HG03469 (cell line): ENCODE results near the gene MYBPC3.
A peak's percentile ranks its signal among the peaks of the same experiment; 100 is the strongest.
"Not testable (repeated sequence)": the region's sequence is repeated elsewhere in the genome, so short reads cannot be mapped to it uniquely, and the experiment has no call there.

Source experiments
- ATAC-seq: cut with Tn5 transposase; IDR thresholded peaks from one replicate; pipeline ENCODE4 v1.9.1; 2021; ENCODE audit warnings: mild to moderate bottlenecking, moderate library complexity, moderate number of reproducible peaks; ENCODE audit not compliant: unreplicated experiment

Gene MYBPC3

DNA sequence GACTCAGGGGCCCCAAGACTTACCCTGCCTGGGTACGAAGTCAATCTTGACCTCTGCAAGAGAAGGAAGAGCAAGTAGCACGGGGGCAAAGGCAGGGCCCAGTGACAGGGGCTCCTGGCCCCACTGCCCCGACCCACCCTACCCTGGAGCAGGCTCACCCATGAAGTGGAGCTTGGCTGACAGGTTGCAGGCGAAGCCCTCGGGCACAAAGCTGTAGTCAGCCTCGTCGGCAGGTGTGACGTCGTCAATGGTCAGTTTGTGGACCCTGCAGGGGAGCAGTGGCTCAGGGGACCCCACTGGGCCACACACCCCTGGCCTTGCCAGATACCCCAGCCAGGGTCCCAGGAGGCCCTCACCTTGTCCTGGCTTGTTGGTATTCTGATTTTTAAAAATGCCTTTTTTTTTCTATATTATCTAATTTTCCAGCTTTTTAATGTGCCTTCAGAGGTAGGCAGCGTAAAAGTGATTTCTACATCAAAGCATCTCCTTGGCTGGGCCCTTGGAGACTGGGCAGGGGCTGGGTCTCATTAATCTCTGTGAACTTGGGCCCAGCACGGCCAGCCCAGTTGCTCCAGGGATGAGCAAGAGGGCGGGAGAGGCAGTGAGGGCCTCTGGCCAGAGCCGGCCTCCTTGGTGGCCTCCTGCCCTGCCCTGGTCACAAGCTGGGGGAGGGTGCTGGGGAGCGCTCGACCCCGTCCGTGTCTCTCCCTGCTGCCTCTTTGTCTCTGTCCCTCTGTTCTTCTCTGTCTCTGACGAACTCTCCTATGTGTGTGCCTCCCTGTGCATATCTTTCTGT is 11.3 kb downstream of the MYBPC3 start:
- ATAC-seq: no peak

DNA sequence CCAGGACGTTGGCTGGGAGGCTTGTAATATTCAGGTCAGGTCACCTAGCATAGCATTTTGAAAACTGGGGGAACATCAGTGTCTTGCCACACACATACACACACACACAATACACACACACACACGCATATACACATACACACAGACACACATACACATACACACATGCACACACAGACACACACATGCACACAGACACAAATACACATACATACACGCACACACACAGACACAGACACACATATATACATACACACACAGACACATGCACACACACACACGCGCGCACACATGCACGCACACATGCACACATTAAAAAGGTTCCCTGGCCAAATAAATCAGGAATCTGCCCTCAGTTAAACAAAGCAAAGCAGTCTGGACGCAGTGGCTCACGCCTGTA is 12.5 kb downstream of the MYBPC3 start:
- ATAC-seq: no peak

DNA sequence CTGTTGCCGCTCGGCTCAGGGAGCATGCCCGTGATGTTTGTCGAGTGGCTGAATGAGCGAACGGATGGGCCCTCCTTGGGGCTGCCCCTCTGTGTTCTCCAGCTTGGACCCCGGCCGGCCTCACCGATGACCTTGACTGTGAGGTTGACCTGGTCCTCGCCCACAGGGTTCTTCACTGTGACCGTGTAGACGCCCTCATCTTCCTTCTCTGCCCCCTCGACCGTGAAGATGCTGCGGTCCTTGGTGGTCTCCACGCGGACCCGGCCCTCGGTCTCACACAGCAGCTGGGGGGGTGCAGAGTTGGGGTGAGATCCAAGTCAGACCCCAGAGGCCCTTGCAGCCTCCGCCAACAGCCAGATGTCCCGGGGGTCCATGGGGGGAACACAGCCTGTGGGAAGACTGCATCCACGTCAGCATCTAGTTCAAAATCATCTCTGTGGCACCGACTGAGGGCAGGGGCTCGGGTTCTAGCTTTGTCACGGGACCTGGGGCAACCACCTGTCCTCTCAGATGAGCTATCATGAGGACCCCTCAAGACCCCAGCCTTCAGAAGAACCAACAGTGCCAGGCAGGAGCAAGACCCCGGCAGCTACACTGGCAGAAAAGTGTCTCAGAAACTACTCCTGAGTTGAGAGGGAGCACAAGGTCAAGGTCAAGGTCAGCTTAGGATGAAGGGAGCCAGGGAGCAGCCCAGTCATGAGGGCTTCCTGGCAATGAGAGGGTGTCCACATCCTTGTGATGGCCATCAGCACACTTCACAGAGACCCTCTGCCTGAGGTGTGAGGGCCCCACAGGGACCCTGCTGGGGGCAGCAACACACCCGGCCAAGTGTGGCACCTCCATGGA is 13.9 kb downstream of the MYBPC3 start:
- ATAC-seq: no peak

DNA sequence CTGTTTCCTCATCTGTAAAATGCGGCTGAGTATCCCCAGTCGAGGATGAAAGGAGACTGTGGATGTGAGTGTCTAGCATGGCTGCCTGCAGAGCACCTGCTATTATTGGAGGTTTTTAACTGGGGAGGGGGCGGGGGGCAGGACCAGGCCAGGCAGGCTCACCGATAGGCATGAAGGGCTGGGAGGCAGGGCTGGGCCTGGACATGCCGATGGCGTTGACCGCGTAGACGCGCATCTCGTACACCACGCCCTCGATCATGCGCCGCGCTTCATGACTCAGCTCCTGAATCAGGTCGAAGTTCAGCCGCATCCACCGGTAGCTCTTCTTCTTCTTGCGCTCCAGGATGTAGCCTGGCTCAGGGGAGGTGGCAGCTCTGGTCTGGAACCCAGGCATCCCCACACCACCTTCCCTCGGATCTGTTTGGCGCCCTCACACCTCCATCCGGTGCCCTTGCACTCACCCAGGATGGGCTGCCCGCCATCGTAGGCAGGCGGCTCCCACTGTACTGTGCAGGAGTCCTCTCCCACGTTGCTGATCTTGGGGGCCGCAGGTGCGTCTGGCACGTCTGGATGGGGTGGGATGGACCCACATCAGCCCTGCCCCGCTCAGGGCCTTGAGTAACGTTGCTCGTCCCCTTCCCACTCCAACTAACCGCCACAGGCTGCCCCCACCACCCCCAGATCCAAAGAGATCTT is 15.1 kb downstream of the MYBPC3 start:
- ATAC-seq: no peak

DNA sequence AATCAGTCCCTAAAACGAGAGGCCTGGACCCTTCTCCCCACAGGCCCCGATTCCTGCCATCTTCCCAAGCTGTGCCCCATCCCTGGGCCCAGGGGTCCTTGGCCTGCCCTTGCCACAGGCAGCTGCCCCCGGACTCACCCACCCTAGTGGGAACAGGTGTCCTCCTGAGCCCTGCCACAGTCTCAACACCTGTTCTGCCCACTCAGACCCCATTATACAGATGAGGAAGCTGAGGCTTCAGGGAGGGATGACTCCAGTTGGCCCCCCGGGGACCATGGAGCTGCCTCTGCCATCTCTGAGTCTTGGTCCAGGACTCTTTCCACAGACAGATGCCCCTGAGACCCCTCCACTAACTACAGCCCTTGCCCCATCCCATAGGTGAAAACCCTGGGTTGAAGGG is 15.9 kb downstream of the MYBPC3 start:
- no peak for ATAC-seq

DNA sequence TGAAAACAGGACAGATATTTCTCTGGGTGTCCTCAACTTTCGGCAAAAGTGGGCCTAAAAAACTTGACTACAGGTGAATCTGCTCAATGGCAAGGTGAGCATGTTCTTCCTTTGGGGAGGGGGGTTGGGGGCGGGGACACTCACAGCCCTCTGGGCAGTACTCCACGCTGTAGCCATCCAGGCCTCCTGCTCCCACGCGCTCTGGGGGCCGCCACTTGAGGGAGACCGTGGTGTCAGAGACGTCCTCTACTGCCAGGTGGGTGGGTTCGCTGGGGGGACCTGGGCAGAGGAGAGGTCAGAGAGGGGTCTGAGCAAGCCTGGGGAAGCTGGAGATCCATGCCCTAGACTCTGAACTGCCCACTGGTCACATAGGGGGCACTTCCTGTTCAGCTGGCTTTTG is 16.8 kb downstream of the MYBPC3 start:
- ATAC-seq: no peak

DNA sequence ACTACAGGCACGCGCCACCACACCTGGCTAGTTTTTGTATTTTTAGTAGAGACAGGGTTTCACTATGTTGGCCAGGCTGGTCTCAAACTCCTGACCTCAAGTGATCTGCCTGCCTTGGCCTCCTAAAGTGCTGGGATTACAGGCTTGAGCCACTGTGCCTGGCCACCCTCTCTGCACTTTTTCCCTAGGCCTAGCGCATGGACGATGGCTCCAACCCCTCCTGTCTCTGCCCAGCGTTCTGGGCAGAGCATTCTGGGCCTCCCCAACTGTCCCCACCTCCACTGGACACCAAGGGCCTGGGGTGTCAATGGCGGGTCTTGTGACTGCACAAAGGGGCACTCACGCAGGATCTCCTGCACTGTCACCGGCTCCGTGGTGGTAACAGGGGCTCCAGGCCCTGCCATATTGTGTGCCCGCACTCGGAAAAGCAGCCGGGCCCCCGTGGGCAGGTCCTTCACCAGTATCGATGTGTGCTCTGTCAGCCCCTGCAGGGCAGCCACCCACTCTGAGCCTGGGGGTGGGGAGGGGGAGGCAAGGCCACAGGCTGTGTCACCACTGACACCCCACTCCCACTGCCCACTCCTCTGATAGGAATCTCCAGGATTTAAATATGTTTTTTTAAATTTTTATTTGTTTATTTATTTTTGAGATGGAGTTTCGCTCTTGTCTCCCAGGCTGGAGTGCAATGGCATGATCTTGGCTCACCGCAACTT is 17.6 kb downstream of the MYBPC3 start:
- ATAC-seq: not testable (repeated sequence)

DNA sequence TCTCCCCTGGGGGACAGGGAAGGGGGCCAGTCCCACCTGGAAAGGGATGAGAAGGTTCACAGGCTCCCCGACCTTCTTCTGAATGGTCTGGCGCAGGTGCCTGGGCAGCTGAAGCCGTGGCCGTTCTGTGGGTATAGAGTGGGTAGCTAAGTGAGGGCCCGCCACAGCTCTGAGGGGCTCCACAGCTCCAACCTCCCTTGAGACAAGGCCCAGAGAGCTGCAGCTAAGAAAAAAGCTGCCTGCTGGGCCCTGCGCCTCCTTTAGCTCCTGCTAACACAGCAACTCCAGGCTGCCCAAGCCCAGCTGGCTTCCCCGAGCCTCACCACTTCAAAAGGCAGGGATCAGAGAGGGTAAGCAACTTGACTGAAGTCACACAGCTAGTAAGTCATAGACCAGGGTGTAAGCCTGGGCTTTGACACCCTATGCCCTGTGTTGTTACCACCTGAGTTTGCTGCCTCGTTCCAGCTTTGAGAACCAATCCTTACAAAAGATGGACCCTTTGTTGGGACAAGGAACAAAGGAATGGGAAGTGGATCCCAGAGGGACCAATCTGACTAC is 18.5 kb downstream of the MYBPC3 start:
- no peak for ATAC-seq

DNA sequence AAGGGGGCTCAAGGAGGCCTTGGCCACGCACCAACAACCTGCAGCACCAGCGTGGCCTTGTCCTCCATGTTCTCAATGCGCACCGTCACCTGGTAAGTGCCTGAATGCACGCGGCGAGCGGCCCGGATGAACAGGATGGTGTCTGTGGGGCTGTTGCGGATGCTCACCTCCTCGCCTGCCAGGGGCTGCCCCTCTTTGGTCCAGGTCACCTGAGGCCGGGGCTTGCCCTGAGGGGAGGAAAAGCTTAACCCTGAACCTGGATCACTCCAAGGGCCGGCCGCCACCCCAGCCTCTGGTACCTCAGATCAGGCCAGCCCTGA is 19.0 kb downstream of the MYBPC3 start:
- no peak for ATAC-seq

DNA sequence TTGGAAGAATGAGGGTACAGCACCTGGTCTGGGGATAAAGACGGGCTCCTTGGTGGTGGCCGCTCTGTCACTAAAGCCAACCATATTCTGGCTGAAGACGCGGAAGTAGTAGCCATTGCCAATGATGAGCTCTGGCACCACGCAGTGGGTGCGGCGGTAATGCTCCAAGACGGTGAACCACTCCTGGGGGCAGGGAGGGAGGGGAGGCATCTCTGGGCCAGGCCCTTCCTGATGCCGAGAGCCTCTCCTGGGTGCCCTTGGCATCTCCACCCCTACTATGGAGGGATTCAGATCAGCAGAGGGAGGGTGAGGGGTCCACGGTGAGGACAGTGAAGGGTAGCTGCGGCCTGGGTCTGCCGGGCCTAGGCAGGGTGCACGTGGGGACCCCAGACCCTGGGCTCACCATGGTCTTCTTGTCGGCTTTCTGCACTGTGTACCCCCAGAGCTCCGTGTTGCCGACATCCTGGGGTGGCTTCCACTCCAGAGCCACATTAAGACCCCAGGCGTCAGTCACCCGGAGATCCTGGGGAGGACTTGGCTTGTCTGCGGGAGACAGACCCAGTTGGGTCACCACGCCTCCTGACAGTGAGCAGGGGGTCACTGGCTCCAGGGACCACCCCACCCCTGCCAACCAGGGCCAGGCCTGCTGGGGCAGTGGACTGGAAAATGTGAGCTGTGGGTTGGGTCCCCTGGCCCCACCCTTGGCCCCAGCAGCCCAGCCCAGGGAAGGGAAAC is 19.5 kb downstream of the MYBPC3 start:
- no peak for ATAC-seq

DNA sequence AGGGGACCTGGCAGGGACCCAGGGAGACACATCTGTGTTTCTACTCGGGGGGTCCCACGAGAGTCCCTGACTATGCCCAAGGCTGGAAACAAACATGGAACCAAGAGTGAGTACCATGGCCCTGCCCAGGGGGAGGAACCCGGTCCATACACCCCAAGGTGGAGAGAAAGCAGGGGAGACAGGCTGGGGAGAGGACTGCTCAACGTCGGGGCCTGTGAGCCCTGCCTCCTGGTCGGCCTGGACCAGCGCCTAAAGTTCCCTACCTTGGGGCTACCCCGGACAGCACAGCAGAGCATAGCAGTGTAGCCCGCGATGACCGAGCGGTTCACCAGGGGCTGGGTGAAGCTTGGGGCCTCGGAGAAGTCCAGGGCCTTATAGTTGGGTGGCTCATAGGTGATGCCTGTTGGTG is 20.2 kb downstream of the MYBPC3 start:
- no peak for ATAC-seq

DNA sequence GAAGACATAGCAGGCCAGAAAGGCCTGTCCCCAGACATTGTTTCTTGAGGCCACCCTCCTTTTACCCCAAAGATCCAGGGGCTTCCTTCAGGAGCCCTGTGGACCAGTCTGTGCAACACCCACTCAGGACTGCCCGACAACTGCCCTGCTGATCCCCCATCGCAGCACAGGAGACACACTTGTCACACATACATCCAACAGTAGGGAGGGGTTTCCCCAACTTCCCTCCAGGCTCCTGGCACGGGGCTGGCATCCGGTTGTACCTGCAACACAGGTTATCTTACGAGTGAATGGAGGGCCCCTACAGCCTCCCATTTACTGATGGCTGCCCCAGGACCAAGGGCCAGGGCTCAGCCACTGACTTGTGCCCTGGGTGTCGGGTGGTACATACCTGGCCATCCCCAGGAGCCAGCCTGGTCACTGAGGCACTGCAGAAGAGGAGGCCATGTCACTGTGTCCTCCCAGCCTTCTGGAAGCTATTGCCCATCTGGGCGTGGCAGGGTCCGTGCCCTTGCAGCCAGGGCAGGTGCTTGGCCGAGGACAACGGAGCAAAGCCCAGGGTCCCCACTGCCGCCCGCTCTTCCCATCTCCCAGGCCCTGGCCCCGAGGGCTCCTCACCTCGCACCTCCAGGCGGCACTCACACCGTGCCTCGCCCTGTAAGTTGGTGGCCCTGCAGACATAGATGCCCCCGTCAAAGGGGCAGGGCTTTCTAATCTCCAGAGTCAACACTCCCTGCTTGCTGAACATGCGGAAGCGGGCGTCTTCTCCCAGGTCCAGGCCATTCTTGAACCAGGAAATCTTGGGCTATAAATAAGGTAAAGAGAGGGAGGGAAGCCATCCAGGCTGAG is 20.8 kb downstream of the MYBPC3 start:
- ATAC-seq: no peak

DNA sequence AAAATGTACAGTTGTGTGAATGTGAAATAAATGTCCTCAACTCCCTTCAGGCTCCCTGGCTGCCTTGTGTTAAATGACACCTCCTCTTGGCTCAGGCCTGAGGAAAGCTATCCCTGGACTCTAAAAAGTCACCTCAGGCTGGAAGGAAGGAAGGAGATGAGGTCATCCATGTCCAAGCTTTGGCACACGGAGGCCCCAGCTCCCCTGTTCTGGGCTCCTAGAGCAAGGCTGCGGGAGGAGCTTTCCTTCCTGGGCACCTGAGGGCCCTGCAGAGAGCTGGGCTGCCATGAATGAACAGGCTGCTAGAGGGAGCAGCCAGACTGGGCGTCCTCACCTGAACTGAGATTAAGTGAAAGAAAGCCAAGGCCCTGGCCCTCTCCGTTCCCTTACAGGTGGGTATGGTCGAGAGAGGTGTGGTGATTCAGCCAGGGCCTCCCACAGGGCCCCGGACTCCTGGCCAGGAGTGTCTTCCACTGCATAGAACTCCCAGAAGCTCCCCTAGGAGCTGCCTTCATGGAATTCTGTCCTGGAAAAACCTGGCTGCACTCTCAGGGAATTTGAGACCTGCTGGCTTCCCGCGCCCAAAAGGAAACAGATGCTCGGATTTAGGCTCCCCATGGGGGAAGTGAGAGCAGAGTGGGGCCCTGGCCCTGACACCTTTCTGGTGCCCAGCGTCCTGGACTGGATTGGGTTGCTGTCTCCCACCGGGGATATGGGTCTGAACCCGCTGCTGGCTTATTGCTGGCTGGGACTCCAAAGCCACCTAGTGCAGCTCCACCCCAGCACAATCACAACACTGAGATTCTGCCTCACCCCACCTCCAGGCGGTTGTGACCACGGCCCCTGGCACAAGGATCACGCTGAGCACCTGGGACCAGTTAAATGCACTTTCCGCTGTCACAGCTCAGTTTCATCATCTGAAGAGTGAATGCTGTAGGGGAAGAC is 22.2 kb downstream of the MYBPC3 start:
- ATAC-seq: no peak

DNA sequence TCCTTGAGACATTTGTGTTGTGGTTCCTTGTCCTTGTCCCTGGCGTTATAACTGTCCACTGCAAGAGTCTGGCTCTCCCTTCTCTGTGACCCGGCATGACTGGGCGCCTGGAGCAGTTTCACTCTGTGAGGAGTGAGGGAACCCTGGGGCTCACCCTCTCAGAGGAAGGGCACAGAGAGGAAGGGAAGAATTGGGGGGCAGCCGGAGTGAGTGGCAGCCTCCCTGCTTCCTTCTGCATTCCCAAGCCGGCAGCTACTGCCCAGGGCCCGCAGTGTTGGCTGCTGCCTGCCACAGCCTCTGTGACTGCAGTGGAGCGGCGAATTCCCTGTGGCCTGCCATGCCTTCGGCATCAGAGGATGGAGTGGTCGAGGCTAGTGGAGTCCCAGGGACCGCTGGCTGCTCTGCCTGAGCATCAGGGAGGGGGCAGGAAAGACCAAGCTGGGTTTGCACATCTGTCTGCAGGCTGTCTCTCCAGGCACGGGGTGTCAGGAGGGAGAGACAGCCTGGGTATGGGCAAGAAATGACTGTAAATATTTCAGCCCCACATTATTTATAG is 23.0 kb downstream of the MYBPC3 start:
- no peak for ATAC-seq

DNA sequence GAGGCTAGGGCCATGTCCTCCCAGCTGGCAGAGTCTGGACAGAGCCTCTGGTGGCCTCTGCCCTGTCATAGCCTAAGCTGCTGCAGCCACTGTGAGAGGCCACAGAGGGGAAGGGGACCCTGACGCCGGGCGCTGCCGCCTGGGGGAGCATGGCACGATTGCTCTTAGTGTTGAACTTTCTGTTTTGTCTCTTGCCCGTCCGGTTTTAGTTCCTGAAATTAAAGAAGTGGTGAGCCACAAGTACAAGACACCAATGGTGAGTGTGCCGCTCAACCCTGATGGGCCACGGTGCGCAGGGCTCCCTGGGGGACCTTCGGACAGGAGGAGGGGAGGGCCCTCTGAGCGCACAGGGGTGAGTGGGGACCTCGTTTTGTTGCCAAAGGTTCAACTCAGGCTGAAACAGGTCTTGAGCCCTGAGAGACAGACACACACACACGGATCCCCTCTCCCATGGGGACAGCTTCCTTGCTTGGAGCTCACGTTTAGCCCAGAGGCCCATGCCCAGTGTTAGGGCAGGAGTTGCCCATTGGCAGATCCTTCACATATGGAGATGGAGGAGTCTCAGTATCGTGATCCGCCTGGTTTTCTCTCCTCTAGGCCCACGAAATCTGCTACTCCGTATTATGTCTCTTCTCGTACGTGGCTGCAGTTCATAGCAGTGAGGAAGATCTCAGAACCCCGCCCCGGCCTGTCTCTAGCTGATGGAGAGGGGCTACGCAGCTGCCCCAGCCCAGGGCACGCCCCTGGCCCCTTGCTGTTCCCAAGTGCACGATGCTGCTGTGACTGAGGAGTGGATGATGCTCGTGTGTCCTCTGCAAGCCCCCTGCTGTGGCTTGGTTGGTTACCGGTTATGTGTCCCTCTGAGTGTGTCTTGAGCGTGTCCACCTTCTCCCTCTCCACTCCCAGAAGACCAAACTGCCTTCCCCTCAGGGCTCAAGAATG is 23.8 kb downstream of the MYBPC3 start:
- ATAC-seq: peak; percentile 49

DNA sequence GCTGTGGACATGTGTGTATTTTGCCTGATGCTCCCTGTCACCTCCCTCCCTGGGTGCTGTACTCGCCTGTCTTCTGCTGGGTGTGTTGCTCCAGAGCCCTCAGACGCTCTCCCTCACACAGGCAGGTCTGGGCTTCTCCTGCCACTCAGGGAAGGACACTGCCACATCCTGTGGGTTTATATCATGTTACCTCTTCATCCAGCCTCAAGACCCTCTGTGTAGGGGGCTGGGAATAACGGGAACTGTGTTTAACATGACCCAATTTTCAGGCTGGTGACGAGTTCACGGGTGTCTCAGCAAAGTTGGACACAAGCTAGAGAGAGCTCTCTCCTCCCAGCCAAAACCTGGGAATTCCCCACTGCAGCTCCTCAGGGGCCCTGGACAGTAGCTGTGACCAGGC is 24.6 kb downstream of the MYBPC3 start:
- ATAC-seq: no peak

DNA sequence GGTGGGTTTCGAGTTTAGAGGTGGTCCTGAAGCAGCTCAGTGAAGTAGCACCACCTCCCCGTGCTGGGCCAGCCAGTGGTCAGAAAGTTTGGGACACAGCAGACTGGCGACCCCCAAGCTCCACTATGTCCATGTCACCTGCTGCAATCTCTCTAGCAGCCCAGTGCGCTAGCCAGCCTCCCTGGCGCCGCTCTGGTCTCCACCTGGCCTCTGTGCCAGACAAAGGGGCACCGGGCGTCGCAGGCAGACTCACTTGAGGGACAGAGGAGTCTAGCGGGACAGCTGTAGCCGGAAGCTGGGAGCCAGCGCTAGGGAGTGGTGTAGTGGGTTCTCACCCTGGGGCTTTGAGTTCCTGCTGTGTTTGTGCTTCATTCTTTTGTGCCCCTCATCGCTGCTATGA is 25.5 kb downstream of the MYBPC3 start:
- ATAC-seq: no peak
